ENCODE results near the gene OGG1. TPM values are rescaled to one million over a fixed set of nuclear protein-coding genes. Genes with fewer than 3 reads are reported as not detected.

The OGG1 gene
- total and polyA plus RNA-seq, 9 of the 15 experiments (the other 6 are each of a cell fraction or from before 2014, with no cell fraction given), result 6.6 to 33.0 (median 24.4) TPM

GRCh38 chr3:9704347-9705322, 45.1 kb upstream of the OGG1 start (continued):
- TF ChIP-seq RCOR1 (IDR thresholded peaks at IDR 0.05; ENCODE audit: borderline replicate concordance in 1 of 2, low read depth in 2 of 2, low read length in 2 of 2) (peak in 1 of 2 experiments; percentile 72; a peak in 2 of 4 replicates), RAD51 (IDR thresholded peaks at IDR 0.05; ENCODE audit: borderline replicate concordance, low read depth) (no peak), MNT (conservative IDR thresholded peaks at IDR 0.05) (peak in 1 of 2 experiments; percentile 76; a peak in 3 of 4 replicates), PCBP2 (IDR thresholded peaks at IDR 0.05; ENCODE audit: low read depth, low read length, poor library complexity, severe bottlenecking) (no peak), ZBTB12 (CRISPR knock-in tag; IDR thresholded peaks at IDR 0.05) (no peak), POLR2AphosphoS2 (IDR thresholded peaks at IDR 0.05; ENCODE audit: low read length) (no peak), E2F5 (CRISPR knock-in tag; IDR thresholded peaks at IDR 0.05) (peak; percentile 90; the same call in 1 of the 2 replicates), POU5F1 (IDR thresholded peaks at IDR 0.05; ENCODE audit: borderline replicate concordance, low read depth, low read length, partially characterized antibody) (no peak), ETS1 (conservative IDR thresholded peaks at IDR 0.05; ENCODE audit: control insufficient read depth, low read depth, low read length) (peak; percentile 47; the same call in 1 of the 2 replicates), SIRT6 (IDR thresholded peaks at IDR 0.05; ENCODE audit: low read depth, low read length) (no peak), SIN3A (IDR thresholded peaks at IDR 0.05; ENCODE audit: borderline replicate concordance in 2 of 2, control insufficient read depth in 1 of 2, low read depth in 2 of 2, low read length in 2 of 2) (peak in 1 of 2 experiments; percentile 97; a peak in 2 of 4 replicates), TCF7 (IDR thresholded peaks at IDR 0.05; ENCODE audit: borderline replicate concordance) (no peak), ZNF592 (IDR thresholded peaks at IDR 0.05) (no peak), RBM14 (IDR thresholded peaks at IDR 0.05; ENCODE audit: borderline replicate concordance, insufficient read depth, low read depth, low read length) (no peak), CHD2 (IDR thresholded peaks at IDR 0.05; ENCODE audit: low read depth, low read length) (no peak)
